ENCODE data around the gene CACHD1.

DNA sequence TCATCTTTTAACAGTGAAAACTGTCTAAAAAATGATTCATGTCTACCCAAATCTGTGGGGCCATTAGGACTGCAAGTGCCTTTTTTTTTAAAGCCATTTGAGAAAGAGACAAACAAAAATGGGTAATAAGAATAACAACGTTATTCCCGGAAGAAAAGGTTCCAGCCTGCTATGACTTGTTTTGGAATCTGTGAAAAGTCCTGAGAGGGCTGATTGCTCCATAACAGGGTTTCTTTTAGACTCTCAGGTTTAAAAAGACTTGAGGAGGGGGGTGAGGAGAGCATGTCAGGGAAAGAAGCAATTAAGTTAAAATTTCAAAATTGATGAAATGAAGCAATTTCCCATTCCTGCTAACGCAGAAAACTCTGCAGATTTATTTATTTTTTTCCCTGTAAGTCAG lies 56.4 kb downstream of the CACHD1 start:
- TF ChIP-seq, protein P1, sequence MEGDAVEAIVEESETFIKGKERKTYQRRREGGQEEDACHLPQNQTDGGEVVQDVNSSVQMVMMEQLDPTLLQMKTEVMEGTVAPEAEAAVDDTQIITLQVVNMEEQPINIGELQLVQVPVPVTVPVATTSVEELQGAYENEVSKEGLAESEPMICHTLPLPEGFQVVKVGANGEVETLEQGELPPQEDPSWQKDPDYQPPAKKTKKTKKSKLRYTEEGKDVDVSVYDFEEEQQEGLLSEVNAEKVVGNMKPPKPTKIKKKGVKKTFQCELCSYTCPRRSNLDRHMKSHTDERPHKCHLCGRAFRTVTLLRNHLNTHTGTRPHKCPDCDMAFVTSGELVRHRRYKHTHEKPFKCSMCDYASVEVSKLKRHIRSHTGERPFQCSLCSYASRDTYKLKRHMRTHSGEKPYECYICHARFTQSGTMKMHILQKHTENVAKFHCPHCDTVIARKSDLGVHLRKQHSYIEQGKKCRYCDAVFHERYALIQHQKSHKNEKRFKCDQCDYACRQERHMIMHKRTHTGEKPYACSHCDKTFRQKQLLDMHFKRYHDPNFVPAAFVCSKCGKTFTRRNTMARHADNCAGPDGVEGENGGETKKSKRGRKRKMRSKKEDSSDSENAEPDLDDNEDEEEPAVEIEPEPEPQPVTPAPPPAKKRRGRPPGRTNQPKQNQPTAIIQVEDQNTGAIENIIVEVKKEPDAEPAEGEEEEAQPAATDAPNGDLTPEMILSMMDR (IDR thresholded peaks at IDR 0.05; ENCODE audit: low read depth, low read length), result no peak
- no peak for TF ChIP-seq EZH2phosphoT487 (IDR thresholded peaks at IDR 0.05; ENCODE audit: low read depth)
